PC-3 (cell line): ENCODE results near the gene MRPL20. TPM values are rescaled to one million over a fixed set of nuclear protein-coding genes. Genes with fewer than 3 reads are reported as not detected.

Source experiments
- ATAC-seq: fragments of 200-7000 bp; cut with Tn5 transposase; 2 replicates; pipeline ENCODE4 v1.9.1; 2020; ENCODE audit warnings: mild to moderate bottlenecking, moderate library complexity
- BruUV-seq: library from RNA; stranded (reverse); fragments of 400-500 nt; replicated peaks from 2 replicates; lab custom pipeline; 2021; lab: Mats Ljungman, UMichigan
- CTCF ChIA-PET: fragments of 300-600 bp; sonication (Branson Sonifier 250); formaldehyde crosslinking; loops from one replicate; lab custom pipeline; 2022; ENCODE audit warnings: antibody characterized with exemption; lab: Charles Lee
- POLR2A ChIA-PET: fragments of 300-600 bp; sonication (Branson Sonifier 250); formaldehyde crosslinking; loops from one replicate; lab custom pipeline; 2022; ENCODE audit warnings: antibody characterized with exemption; ENCODE audit not compliant: unreplicated experiment; lab: Charles Lee
- DNase-seq: peaks from one replicate; pipeline ENCODE4 v3.0.0-alpha.2; 2015
- H2AFZ ChIP-seq: fragments of 300-600 bp; sonication (generic); 2 replicates; pipeline ENCODE4 v1.6.0; 2016; ENCODE audit warnings: antibody characterized with exemption, low read length
- H3F3A ChIP-seq: fragments of 300-600 bp; sonication (generic); one replicate; pipeline ENCODE4 v1.6.0; 2017; ENCODE audit warnings: antibody characterized with exemption, low read length, control low read depth, mild to moderate bottlenecking; ENCODE audit not compliant: unreplicated experiment
- H3K27ac ChIP-seq: fragments of 300-600 bp; sonication (generic); 2 replicates; pipeline ENCODE4 v1.5.1; 2016; ENCODE audit warnings: mild to moderate bottlenecking, low read length
- H3K27me3 ChIP-seq: fragments of 300-600 bp; sonication (generic); 2 replicates; pipeline ENCODE4 v1.6.1; 2016; ENCODE audit warnings: low read length, mixed read lengths
- H3K36me3 ChIP-seq: fragments of 300-600 bp; sonication (generic); 2 replicates; pipeline ENCODE4 v1.6.1; 2016; ENCODE audit warnings: low read depth, mixed run types, low read length, mixed read lengths
- H3K4me1 ChIP-seq: fragments of 300-600 bp; sonication (generic); 2 replicates; pipeline ENCODE4 v1.5.1; 2016; ENCODE audit warnings: low read length; ENCODE audit not compliant: insufficient read depth
- H3K4me2 ChIP-seq: fragments of 300-600 bp; sonication (generic); 2 replicates; pipeline ENCODE4 v1.6.0; 2016; ENCODE audit warnings: low read length
- H3K4me3 ChIP-seq: fragments of 300-600 bp; sonication (generic); 2 replicates; pipeline ENCODE4 v1.5.1; 2016; ENCODE audit warnings: mild to moderate bottlenecking, low read length, mixed read lengths
- H3K79me2 ChIP-seq: fragments of 300-600 bp; sonication (generic); 2 replicates; pipeline ENCODE4 v1.6.1; 2017; ENCODE audit warnings: low read length, mixed read lengths
- H3K9ac ChIP-seq: fragments of 300-600 bp; sonication (generic); 2 replicates; pipeline ENCODE4 v1.6.0; 2016; ENCODE audit warnings: mild to moderate bottlenecking, low read length
- H3K9me2 ChIP-seq: fragments of 300-600 bp; sonication (generic); replicated peaks from 2 replicates; pipeline ENCODE4 v1.6.1; 2016; ENCODE audit warnings: mixed run types, low read length, mixed read lengths
- H3K9me3 ChIP-seq: fragments of 300-600 bp; sonication (generic); 2 replicates; pipeline ENCODE4 v1.6.1; 2016; ENCODE audit warnings: low read length, mixed read lengths
- H4K20me1 ChIP-seq: fragments of 300-600 bp; sonication (generic); 2 replicates; pipeline ENCODE4 v1.6.1; 2016; ENCODE audit warnings: low read length, mixed read lengths
- CTCF ChIP-seq: fragments of 300-600 bp; sonication (generic); conservative IDR thresholded peaks from 2 replicates; pipeline ENCODE4 v1.5.1; 2017; ENCODE audit warnings: antibody characterized with exemption, low read depth, mild to moderate bottlenecking, low read length
- EZH2 ChIP-seq: fragments of 300-600 bp; sonication (generic); IDR thresholded peaks from one replicate; pipeline ENCODE4 v1.6.1; 2017; ENCODE audit warnings: antibody characterized with exemption, mild to moderate bottlenecking, low read length; ENCODE audit not compliant: unreplicated experiment
- EZH2phosphoT487 ChIP-seq: fragments of 300-600 bp; sonication (generic); IDR thresholded peaks from 2 replicates; pipeline ENCODE4 v1.6.1; 2018; ENCODE audit warnings: mild to moderate bottlenecking, antibody characterized with exemption, low read length, borderline replicate concordance
- intact Hi-C: fragments of 100-400 bp; cut with micrococcal nuclease; formaldehyde crosslinking; loops from 2 replicates; pipeline ENCODE4 v1.9.0; 2023
- total RNA-seq: library from RNA; depleted of rRNA; stranded (reverse); fragments of >200 nt; gene quantifications from 2 replicates; pipeline ENCODE4 v1.2.3, GENCODE V29; 2014

MRPL20 gene
- total RNA-seq, 1 experiment from 2014 or later = 506 TPM

GRCh38 chr1:1357871-1358432 lies 49.1 kb downstream of the MRPL20 start:
- H3F3A ChIP-seq = no peaks in the 10 kb centered on the region
- no peaks in the 10 kb centered on the region for H4K20me1 ChIP-seq
- H3K36me3 ChIP-seq = no peaks in the 10 kb centered on the region
- TF ChIP-seq EZH2phosphoT487 (no peak), CTCF (no peak), EZH2 (no peak)
- no peak overlapping the region for H3K4me3 ChIP-seq
- H3K9ac ChIP-seq = no peak overlapping the region
- no peak for ATAC-seq
- intact Hi-C loops = no loop called here
- H3K4me1 ChIP-seq = peaks cover 42% of the 10 kb centered on the region
- H3K9me3 ChIP-seq = no peaks in the 10 kb centered on the region
- no peak for DNase-seq
- ChIA-PET POLR2A (no interaction called here), CTCF (no interaction called here)
- no peaks in the 10 kb centered on the region for H3K9me2 ChIP-seq
- H3K27me3 ChIP-seq = no peaks in the 10 kb centered on the region
- no peaks in the 10 kb centered on the region; the same call in 1 of the 2 replicates for H3K79me2 ChIP-seq
- BruUV-seq = no TSS peak
- H3K27ac ChIP-seq = no peak overlapping the region
- H2AFZ ChIP-seq = no peak overlapping the region
- no peak overlapping the region for H3K4me2 ChIP-seq

- no peaks in the 10 kb centered on the region for H3K9me3 ChIP-seq
- no peak for TF ChIP-seq CTCF
- TF ChIP-seq EZH2 = no peak
- TF ChIP-seq EZH2phosphoT487 = no peak
- H3K4me2 ChIP-seq = no peak overlapping the region
- H2AFZ ChIP-seq = no peak overlapping the region
- peaks cover 3% of the 10 kb centered on the region for H3F3A ChIP-seq
- H3K9ac ChIP-seq = no peak overlapping the region
- CTCF ChIA-PET = no interaction called here
- ATAC-seq (peak; percentile 0; the same call in 1 of the 2 replicates), DNase-seq (no peak)
- POLR2A ChIA-PET = no interaction called here
- intact Hi-C loops = no loop called here
- no peak overlapping the region for H3K27ac ChIP-seq
- no peaks in the 10 kb centered on the region for H3K27me3 ChIP-seq
- no peaks in the 10 kb centered on the region for H4K20me1 ChIP-seq
- peaks cover 45% of the 10 kb centered on the region for H3K4me1 ChIP-seq
- no peaks in the 10 kb centered on the region for H3K36me3 ChIP-seq
- H3K4me3 ChIP-seq = no peak overlapping the region
- H3K79me2 ChIP-seq = peaks cover 10% of the 10 kb centered on the region; the same call in 1 of the 2 replicates
- no peaks in the 10 kb centered on the region for H3K9me2 ChIP-seq
- BruUV-seq = no TSS peak
Observed at GRCh38 chr1:1356796-1357401, 50.2 kb downstream of the MRPL20 start.

- H2AFZ ChIP-seq = no peak overlapping the region
- no peaks in the 10 kb centered on the region for H3K9me2 ChIP-seq
- intact Hi-C loops = no loop called here
- no peak overlapping the region for H3K4me3 ChIP-seq
- no peak overlapping the region for H3K9ac ChIP-seq
- no peak overlapping the region for H3K27ac ChIP-seq
- no peak for TF ChIP-seq CTCF
- no peak for TF ChIP-seq EZH2phosphoT487
- DNase-seq = no peak
- no peaks in the 10 kb centered on the region for H3K9me3 ChIP-seq
- H3F3A ChIP-seq = peaks cover 3% of the 10 kb centered on the region
- peaks cover 15% of the 10 kb centered on the region for H3K79me2 ChIP-seq
- no peak overlapping the region for H3K4me2 ChIP-seq
- no TSS peak for BruUV-seq
- peaks cover 49% of the 10 kb centered on the region for H3K4me1 ChIP-seq
- no peaks in the 10 kb centered on the region for H3K27me3 ChIP-seq
- ATAC-seq = no peak
- CTCF ChIA-PET = no interaction called here
- H4K20me1 ChIP-seq = no peaks in the 10 kb centered on the region
- POLR2A ChIA-PET = no interaction called here
- no peaks in the 10 kb centered on the region for H3K36me3 ChIP-seq
Observed at GRCh38 chr1:1356166-1356795, 50.8 kb downstream of the MRPL20 start.
